ENCODE results near the gene HCCS.
"Not testable (repeated sequence)": the region's sequence is repeated elsewhere in the genome, so short reads cannot be mapped to it uniquely, and the experiment has no call there.

Gene HCCS

DNA sequence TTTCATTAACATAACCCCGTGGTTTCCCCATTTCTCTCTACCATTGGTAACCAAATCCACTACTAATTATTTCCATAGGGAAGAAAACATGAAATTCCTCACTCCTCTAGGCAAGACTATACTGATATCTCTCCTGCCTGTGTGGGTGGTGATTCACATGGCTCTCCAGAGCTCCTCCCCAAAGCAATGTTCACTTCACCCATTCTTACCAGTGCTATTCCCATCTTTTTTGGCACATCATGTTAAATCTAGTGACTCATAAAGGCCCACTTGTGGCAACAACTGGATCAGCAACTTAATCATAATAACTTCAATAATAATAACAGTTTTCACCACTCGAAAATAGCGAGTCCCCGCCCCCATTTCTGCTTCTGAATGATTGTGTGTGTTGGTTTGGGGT is 6.1 kb upstream of the HCCS start:
- no peak for TF ChIP-seq ZNF274 (IDR thresholded peaks at IDR 0.05; ENCODE audit: low read depth, low read length)
- no peak overlapping the region for H3K4me3 ChIP-seq (ENCODE audit: low read length)

DNA sequence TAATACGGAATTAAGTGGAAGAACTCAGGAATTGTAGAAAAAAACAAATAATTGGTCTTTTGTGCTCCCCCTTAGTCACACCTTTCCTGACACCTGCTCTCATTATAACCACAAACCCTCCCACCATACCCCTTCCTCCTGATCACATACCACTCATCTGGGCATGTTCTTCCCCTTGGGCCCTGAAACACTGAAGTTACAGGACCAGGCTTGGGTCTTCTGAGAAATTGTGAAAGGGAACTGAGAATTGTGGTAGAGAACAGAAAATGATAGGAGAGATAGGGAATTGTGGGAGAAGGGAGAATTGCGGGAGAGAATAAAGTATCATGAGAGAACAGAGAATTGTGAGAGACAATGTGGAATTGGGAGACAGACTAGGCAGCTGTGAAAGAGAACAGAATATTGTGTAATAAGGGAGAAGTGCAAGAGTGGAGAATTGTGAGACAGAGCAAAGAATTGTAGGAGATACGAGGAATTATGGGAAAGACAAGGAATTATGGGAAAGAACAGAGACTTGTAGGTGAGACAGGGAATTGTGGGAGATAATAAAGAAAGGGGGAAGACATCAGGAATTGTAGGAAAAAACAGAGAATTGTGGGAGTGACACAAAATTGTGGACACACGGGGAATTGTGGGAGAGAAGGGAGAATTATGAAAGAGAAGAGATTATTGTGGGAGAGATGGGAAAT is 2.7 kb upstream of the HCCS start:
- no peak for TF ChIP-seq ZNF274 (IDR thresholded peaks at IDR 0.05; ENCODE audit: low read depth, low read length)
- H3K4me3 ChIP-seq (ENCODE audit: low read length) = no peak overlapping the region

DNA sequence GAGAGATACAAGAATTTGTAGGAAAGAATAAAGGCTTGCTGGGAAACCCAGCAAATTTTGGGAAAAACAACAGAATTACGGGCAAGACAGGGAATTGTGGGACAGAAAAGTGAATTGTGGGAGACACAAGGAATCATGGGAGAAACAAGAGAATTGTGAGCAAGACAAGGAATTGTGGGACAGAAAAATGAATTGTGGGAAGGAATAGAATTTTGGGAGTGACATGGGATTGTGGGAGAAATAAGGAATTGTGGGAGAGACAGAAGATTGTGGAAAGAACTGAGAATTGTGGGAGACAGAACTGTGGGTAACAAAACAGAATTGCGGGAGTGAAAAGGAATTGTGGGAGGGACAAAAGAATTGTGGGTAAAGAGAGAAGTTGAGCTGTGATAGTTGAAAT is 1.2 kb upstream of the HCCS start:
- peak overlapping the region; percentile 58; the same call in 1 of the 2 replicates for H3K4me3 ChIP-seq (ENCODE audit: low read length)
- no peak for TF ChIP-seq ZNF274 (IDR thresholded peaks at IDR 0.05; ENCODE audit: low read depth, low read length)

DNA sequence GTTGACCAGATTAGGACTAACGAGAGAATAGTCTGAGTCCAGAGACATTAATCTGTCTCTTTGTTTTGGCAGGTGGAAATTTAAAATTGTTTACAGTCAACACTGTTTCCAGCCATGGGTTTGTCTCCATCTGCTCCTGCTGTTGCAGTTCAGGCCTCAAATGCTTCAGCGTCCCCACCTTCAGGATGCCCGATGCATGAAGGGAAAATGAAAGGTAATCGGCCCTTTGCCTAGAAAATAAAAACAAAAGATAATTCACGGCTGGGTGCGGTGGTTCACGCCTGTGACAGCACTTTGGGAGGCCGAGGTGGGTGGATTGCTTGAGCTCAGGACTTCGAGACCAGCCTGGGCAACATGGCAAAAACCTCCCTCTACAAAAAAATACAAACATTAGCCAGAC is 815 bp downstream of the HCCS start:
- peak overlapping the region; percentile 55 for H3K4me3 ChIP-seq (ENCODE audit: low read length)
- TF ChIP-seq ZNF274 (IDR thresholded peaks at IDR 0.05; ENCODE audit: low read depth, low read length) = no peak

DNA sequence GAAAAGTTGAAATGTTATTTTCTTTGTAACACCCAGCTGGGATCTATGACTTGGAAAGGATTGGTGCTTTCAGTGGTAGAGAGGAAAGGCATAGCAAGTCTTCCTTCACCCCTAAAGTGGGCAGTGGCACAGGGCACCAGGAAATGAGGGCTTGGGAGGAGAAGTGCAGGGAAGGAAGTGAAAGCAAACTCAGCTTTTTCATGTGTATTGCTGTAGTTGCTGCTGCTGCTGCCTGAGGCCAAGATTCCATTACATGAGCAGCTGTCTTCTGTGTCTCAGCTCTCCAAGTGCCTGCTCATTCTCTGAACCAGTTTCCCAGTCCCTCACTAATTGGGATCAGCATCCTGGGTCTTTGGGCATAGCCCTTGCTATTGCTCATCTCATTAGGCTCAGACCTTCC is 2.6 kb downstream of the HCCS start:
- H3K4me3 ChIP-seq (ENCODE audit: low read length) = peak overlapping the region; percentile 2; the same call in 1 of the 2 replicates
- TF ChIP-seq ZNF274 (IDR thresholded peaks at IDR 0.05; ENCODE audit: low read depth, low read length) = no peak

DNA sequence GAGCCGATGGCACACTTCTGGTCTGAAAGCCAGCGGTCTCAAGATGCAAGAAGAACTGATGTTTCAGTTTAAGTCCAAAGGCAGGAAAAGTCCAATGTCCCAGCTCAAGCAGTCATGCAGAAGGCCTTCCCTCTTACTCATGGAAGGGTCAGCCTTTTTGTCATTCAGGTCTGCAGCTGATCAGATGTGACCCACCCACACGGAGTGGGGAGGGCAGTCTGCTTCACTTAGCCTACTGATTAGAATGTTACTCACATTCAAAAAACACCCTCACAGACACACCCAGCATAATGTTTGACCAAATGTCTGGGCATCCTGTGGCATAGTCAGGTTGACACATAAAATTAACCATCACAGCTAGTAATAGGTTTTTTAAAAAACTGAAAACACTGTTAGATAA is 6.6 kb downstream of the HCCS start:
- H3K4me3 ChIP-seq (ENCODE audit: low read length) = no peak overlapping the region
- no peak for TF ChIP-seq ZNF274 (IDR thresholded peaks at IDR 0.05; ENCODE audit: low read depth, low read length)

DNA sequence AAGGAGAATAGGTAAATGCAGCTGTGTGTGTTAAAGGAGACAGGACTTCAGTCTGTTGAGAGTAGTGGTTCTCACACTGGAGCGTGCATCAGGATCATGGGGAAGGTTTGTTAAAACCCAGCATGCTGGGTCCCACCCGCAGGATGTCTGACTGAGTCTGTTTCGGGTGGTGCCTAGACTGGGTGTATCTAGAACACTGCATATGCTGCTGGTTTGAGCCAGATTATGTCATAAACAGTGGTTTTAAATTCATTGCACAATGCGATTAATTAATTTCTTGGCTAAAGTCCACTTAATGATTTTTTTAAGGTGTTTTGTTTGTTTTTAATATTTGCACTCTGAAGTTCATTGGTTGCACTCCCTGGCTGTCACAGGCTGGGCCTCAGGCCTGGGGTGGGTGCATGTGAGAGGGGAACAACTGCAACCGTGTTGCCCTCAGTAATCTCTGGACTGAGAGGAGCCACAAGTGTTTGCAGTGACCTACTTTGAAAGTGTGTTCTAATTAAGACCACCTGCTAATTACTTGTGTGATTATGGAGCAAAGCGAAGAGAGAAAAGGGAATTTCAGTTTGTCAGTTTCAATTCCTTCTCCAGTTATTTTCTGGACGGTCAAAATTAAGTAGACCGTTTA is 8.3 kb downstream of the HCCS start:
- TF ChIP-seq ZNF274 (IDR thresholded peaks at IDR 0.05; ENCODE audit: low read depth, low read length) = no peak
- H3K4me3 ChIP-seq (ENCODE audit: low read length) = no peak overlapping the region

DNA sequence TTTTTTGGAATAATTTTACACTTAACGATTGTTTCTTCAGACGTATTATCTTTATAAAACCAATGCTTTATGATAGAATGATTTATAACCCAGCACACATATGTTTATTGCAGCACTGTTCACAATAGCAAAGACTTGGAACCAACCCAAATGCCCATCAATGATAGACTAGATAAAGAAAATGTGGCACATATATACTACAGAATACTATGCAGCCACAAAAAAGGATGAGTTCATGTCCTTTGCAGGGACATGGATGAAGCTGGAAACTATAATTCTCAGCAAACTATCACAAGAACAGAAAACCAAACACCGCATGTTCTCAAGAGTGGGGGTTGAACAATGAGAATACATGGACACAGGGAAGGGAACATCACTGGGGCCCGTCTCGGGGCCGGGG is 12.0 kb downstream of the HCCS start:
- not testable (repeated sequence) for H3K4me3 ChIP-seq (ENCODE audit: low read length)

DNA sequence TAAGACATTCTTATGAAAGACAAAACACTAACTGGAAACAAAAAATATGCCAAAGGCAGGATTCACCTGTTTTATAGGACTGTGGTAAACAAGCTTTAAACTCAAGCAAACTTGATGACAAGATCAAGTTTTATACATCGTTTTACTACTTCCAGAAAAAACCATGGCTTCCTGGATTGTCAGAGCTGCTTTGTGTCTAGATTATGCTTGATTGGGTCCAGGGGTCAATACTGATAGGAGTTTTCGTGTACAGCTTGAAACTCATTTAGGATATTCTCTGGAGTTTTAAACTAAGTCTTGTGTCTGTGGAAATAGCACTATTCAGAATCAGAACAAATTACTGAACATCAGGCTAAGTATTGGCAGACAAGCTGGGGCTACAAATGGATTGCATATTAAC is 13.0 kb downstream of the HCCS start:
- no peak for TF ChIP-seq ZNF274 (IDR thresholded peaks at IDR 0.05; ENCODE audit: low read depth, low read length)
- H3K4me3 ChIP-seq (ENCODE audit: low read length) = no peak overlapping the region

DNA sequence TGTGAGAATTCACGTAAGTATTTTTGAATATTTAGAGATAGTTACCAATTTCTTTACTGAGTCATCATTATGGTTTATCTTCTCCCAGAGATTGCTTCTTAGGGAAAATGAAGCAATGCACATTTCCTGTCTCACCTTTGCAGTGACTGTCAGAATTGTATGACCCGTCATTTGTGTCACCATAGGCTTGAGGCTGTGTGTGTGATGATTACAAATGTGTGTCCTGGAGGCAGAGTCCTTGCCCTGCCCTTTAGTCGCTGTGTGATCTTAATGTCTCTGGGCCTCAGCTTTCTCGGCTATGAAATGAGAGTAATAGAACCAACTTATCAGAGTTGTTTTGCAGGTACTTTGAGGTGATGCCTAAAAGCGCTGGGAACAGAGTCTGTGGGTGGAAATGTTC is 13.9 kb downstream of the HCCS start:
- H3K4me3 ChIP-seq (ENCODE audit: low read length) = no peak overlapping the region
- TF ChIP-seq ZNF274 (IDR thresholded peaks at IDR 0.05; ENCODE audit: low read depth, low read length) = no peak

DNA sequence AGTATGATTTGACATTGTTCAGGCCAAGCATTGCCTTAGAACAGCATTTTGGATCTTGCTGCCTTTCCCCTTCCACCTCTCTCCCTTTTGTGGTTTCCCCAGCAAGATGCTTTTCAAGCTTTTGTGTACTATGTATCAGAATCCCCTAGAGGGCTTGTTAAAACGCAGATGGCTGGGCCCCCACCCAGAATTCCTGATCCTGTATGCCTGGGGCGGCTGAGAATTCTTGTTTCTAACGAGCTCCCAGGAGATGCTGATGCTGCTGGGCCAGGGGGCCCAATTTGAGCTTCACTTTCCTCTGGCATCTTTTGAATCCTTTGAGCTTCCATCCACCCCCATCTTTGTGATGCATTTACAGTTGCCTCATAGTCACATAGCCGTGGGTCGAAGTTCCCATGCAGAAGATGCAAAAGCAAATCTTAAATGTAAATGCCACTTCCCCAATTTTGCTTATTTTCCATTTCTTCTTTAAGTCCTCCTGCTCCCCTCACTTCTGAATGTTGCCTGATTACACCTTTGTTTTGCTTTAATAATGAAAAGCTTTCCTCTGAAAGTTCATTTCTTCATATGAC is 18.5 kb downstream of the HCCS start:
- TF ChIP-seq ZNF274 (IDR thresholded peaks at IDR 0.05; ENCODE audit: low read depth, low read length) = no peak
- no peak overlapping the region for H3K4me3 ChIP-seq (ENCODE audit: low read length)

DNA sequence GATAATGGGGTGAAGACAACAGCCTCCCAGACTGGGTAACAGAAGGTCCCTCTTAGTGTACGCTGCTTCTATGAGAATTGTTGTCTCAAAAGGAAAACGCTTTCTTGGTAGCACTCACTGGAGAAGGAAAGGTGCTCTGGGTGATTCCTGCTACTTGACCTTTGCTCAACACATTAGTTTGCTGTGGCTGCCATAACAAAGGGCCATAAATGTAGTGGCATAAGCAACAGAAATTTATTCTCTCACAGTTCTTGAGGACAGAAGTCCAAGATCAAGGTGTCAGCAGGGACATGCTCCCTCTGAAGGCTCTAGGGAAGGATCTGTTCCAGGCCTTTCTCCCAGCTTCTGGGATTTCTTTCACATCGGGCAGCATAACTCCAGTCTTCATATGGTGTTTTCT is 19.0 kb downstream of the HCCS start:
- no peak for TF ChIP-seq ZNF274 (IDR thresholded peaks at IDR 0.05; ENCODE audit: low read depth, low read length)
- no peak overlapping the region for H3K4me3 ChIP-seq (ENCODE audit: low read length)

DNA sequence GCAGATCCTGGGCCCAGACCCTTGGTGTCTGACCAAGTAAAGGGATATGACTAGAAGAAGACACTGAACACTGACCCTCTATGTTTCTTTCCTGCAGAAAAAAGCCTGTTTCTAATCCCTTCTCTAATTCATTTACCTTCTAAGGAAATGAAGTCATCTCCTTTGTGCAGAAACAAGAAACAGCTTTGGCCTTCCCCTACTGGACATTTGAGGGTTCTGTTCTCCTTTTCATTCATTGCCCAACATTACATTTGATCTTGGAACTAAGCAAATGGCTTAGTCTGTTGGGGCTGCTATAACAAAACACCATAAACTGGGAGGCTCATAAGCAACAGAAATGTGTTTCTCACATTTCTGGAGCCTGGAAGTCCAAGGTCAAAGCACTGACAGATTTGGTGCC is 20.0 kb downstream of the HCCS start:
- no peak overlapping the region for H3K4me3 ChIP-seq (ENCODE audit: low read length)
- TF ChIP-seq ZNF274 (IDR thresholded peaks at IDR 0.05; ENCODE audit: low read depth, low read length) = no peak

DNA sequence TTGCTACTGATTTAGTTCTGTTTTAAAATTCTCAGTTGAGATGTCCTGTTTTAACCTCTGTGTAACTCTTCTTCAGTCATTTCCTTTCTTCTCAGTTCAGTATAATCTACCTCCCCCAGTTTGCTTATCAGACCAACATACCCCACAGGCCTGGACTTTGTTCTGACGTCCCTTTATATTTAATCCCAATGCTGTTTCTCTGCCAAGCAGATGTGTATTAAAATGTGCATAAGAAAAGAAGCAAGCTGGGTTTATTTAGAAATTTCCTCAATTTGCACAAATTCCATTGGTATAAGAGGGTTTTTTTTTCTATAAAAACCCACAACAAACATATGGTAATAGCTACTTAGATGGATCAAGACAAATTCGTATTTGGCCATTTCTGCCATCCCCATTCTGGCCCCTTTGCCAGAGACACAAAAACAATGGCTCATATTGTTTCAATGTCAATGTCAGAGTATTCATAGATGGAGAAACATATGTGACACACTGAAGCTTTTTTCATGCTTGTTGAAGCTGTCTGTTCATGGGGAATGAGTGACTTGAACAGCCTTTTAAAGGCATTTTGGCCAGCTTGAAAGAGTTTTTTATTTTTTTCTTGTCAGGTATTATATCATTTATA is 24.5 kb downstream of the HCCS start:
- TF ChIP-seq ZNF274 (IDR thresholded peaks at IDR 0.05; ENCODE audit: low read depth, low read length) = no peak
- H3K4me3 ChIP-seq (ENCODE audit: low read length) = no peak overlapping the region

DNA sequence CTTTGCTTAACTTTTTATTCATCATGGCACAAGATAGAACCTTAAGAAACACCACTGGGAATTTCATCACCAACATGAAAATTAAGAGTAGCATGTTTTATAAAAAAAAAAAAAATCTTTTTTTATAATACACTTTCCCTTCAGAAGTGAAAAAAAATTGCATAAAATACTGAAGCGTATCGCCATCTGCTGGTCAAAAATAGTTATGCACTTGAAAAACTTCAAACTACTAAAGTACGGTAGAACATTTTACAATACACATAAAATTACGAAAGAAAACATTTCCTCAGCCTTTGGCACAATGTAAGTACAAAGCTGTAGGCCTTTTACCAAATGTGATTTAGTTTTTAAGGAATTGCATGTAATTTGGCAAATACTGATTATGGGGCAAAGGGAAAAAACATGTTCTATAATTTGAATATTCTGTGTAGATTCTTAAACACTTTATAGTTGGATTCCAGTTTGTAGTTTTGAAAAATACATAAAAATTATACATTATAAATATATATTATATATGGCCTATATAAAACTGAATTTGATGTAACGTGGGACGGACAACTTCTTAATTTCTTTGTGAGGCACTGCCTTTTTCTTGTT is 26.5 kb downstream of the HCCS start:
- no peak for TF ChIP-seq ZNF274 (IDR thresholded peaks at IDR 0.05; ENCODE audit: low read depth, low read length)

More for the DNA sequence above, 26.5 kb downstream of the HCCS start:
- no peak overlapping the region for H3K4me3 ChIP-seq (ENCODE audit: low read length)

All from GM08714 (cell line).